Effector memory CD4-positive, alpha-beta T cell (primary cell): Measurements from ENCODE around the gene INSRR.
A peak's percentile ranks its signal among the peaks of the same experiment; 100 is the strongest.

Source experiments
- DNase-seq, 3 donors: peaks; one replicate each; pipeline ENCODE4 v3.0.0-alpha.2; 2020
- H3K27ac ChIP-seq: 2 replicates; pipeline ENCODE4 v1.7.0; 2013; ENCODE audit warnings: mild to moderate bottlenecking, low read length, moderate library complexity; ENCODE audit not compliant: insufficient read depth, poor library complexity, severe bottlenecking
- H3K27me3 ChIP-seq: replicated peaks from 2 replicates; pipeline ENCODE4 v1.7.0; 2013; ENCODE audit warnings: mild to moderate bottlenecking, low read length; ENCODE audit not compliant: insufficient read depth, control insufficient read depth, poor library complexity, severe bottlenecking
- H3K36me3 ChIP-seq: 2 replicates; pipeline ENCODE4 v1.7.0; 2013; ENCODE audit warnings: mild to moderate bottlenecking, low read length, moderate library complexity; ENCODE audit not compliant: control insufficient read depth, insufficient read depth
- H3K4me1 ChIP-seq: 2 replicates; pipeline ENCODE4 v1.7.0; 2013; ENCODE audit warnings: low read length, mild to moderate bottlenecking; ENCODE audit not compliant: control insufficient read depth, insufficient read depth, poor library complexity, severe bottlenecking
- H3K4me3 ChIP-seq: 2 replicates; pipeline ENCODE4 v1.7.0; 2013; ENCODE audit warnings: low read length, low read depth, mild to moderate bottlenecking; ENCODE audit not compliant: insufficient read depth, poor library complexity, severe bottlenecking
- H3K9me3 ChIP-seq: 2 replicates; pipeline ENCODE4 v1.7.0; 2013; ENCODE audit warnings: mild to moderate bottlenecking, low read length, moderate library complexity; ENCODE audit not compliant: control insufficient read depth

Gene INSRR

GRCh38 chr1:156815307-156815826 lies 43.5 kb downstream of the INSRR start:
- peaks cover 50% of the 10 kb centered on the region for H3K4me1 ChIP-seq
- no peaks in the 10 kb centered on the region for H3K9me3 ChIP-seq
- peak overlapping the region; percentile 55 for H3K4me3 ChIP-seq
- H3K27me3 ChIP-seq: no peaks in the 10 kb centered on the region
- peaks cover 17% of the 10 kb centered on the region for H3K36me3 ChIP-seq
- DNase-seq: no peak
- H3K27ac ChIP-seq: peak overlapping the region; percentile 99

GRCh38 chr1:156814571-156815260 lies 44.2 kb downstream of the INSRR start:
- Histone ChIP-seq H3K27ac (peak overlapping the region; percentile 99), H3K4me3 (peak overlapping the region; percentile 55), H3K27me3 (no peaks in the 10 kb centered on the region), H3K4me1 (peaks cover 50% of the 10 kb centered on the region), H3K36me3 (peaks cover 22% of the 10 kb centered on the region), H3K9me3 (no peaks in the 10 kb centered on the region)
- peak; percentile 54 to 66 (median 62) for DNase-seq

GRCh38 chr1:156813750-156814570 lies 45.0 kb downstream of the INSRR start:
- Histone ChIP-seq H3K27me3 (no peaks in the 10 kb centered on the region), H3K27ac (peak overlapping the region; percentile 99), H3K4me3 (peak overlapping the region; percentile 55), H3K36me3 (peaks cover 22% of the 10 kb centered on the region), H3K4me1 (peaks cover 50% of the 10 kb centered on the region), H3K9me3 (no peaks in the 10 kb centered on the region)
- DNase-seq: peak; percentile 73 to 75 (median 75)

GRCh38 chr1:156813298-156813697 lies 45.6 kb downstream of the INSRR start:
- no peak for DNase-seq
- no peaks in the 10 kb centered on the region for H3K27me3 ChIP-seq
- H3K27ac ChIP-seq: peak overlapping the region; percentile 99
- peaks cover 22% of the 10 kb centered on the region for H3K36me3 ChIP-seq
- H3K4me1 ChIP-seq: peaks cover 50% of the 10 kb centered on the region
- peak overlapping the region; percentile 55 for H3K4me3 ChIP-seq
- no peaks in the 10 kb centered on the region for H3K9me3 ChIP-seq

- H3K4me3 ChIP-seq: no peak overlapping the region
- peaks cover 22% of the 10 kb centered on the region for H3K36me3 ChIP-seq
- no peaks in the 10 kb centered on the region for H3K9me3 ChIP-seq
- DNase-seq: no peak
- no peaks in the 10 kb centered on the region for H3K27me3 ChIP-seq
- peaks cover 56% of the 10 kb centered on the region for H3K4me1 ChIP-seq
- peak overlapping the region; percentile 34 for H3K27ac ChIP-seq
Observed at GRCh38 chr1:156812293-156812990, 46.5 kb downstream of the INSRR start.

GRCh38 chr1:156811168-156811567 lies 47.7 kb downstream of the INSRR start:
- peaks cover 49% of the 10 kb centered on the region for H3K4me1 ChIP-seq
- no peaks in the 10 kb centered on the region for H3K9me3 ChIP-seq
- no peak for DNase-seq
- peaks cover 28% of the 10 kb centered on the region for H3K36me3 ChIP-seq
- no peak overlapping the region for H3K27ac ChIP-seq
- no peak overlapping the region for H3K4me3 ChIP-seq
- no peaks in the 10 kb centered on the region for H3K27me3 ChIP-seq

- H3K4me3 ChIP-seq: no peak overlapping the region
- H3K27me3 ChIP-seq: no peaks in the 10 kb centered on the region
- H3K36me3 ChIP-seq: peaks cover 31% of the 10 kb centered on the region
- no peaks in the 10 kb centered on the region for H3K9me3 ChIP-seq
- no peak overlapping the region for H3K27ac ChIP-seq
- peaks cover 36% of the 10 kb centered on the region for H3K4me1 ChIP-seq
- DNase-seq: no peak
Observed at GRCh38 chr1:156809711-156810366, 49.1 kb downstream of the INSRR start.

GRCh38 chr1:156809281-156809680 lies 49.6 kb downstream of the INSRR start:
- Histone ChIP-seq H3K27ac (no peak overlapping the region), H3K36me3 (peaks cover 31% of the 10 kb centered on the region), H3K27me3 (no peaks in the 10 kb centered on the region), H3K4me1 (peaks cover 30% of the 10 kb centered on the region), H3K9me3 (no peaks in the 10 kb centered on the region), H3K4me3 (no peak overlapping the region)
- no peak for DNase-seq

- Histone ChIP-seq H3K4me3 (no peak overlapping the region), H3K36me3 (peaks cover 31% of the 10 kb centered on the region), H3K27me3 (no peaks in the 10 kb centered on the region)
Observed at GRCh38 chr1:156808186-156809030, 50.5 kb downstream of the INSRR start.

More at GRCh38 chr1:156808186-156809030, 50.5 kb downstream of the INSRR start:
- DNase-seq: no peak
- Histone ChIP-seq H3K9me3 (no peaks in the 10 kb centered on the region), H3K4me1 (peaks cover 22% of the 10 kb centered on the region), H3K27ac (no peak overlapping the region)
